Measurements from ENCODE around the gene MYH9. TPM values are rescaled to one million over a fixed set of nuclear protein-coding genes. Genes with fewer than 3 reads are reported as not detected.
A peak's percentile ranks its signal among the peaks of the same experiment; 100 is the strongest.

Gene MYH9
- total and polyA plus RNA-seq, 7 donors: 35.6 to 214 (median 92.0) TPM

- Histone ChIP-seq H3K9me3 (no peaks in the 10 kb centered on the region), H3K36me3 (ENCODE audit: insufficient read depth in 1 of 2, low read depth in 1 of 2) (peaks cover 0 to 82% of the 10 kb centered on the region in 2 donors), H3K4me1 (peaks cover 57% of the 10 kb centered on the region), H3K27ac (peak overlapping the region; percentile 86), H3K27me3 (ENCODE audit: insufficient read depth in 3 of 3, low read length in 2 of 3) (no peaks in the 10 kb centered on the region), H3K4me3 (peak overlapping the region; percentile 3)
- no peak for ATAC-seq
- DNase-seq: no peak
- intact Hi-C loops (cut with DNase I): no loop called here
- TF ChIP-seq, protein P1, sequence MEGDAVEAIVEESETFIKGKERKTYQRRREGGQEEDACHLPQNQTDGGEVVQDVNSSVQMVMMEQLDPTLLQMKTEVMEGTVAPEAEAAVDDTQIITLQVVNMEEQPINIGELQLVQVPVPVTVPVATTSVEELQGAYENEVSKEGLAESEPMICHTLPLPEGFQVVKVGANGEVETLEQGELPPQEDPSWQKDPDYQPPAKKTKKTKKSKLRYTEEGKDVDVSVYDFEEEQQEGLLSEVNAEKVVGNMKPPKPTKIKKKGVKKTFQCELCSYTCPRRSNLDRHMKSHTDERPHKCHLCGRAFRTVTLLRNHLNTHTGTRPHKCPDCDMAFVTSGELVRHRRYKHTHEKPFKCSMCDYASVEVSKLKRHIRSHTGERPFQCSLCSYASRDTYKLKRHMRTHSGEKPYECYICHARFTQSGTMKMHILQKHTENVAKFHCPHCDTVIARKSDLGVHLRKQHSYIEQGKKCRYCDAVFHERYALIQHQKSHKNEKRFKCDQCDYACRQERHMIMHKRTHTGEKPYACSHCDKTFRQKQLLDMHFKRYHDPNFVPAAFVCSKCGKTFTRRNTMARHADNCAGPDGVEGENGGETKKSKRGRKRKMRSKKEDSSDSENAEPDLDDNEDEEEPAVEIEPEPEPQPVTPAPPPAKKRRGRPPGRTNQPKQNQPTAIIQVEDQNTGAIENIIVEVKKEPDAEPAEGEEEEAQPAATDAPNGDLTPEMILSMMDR (IDR thresholded peaks at IDR 0.05): no peak
- WGBS, 3 donors: 71 to 80% (median 79%) methylated on average over 11 of the region's 11 CpGs
Observed at GRCh38 chr22:36324414-36324813, 63.4 kb downstream of the MYH9 start.

GRCh38 chr22:36323855-36324331 is 63.9 kb downstream of the MYH9 start:
- Histone ChIP-seq H3K4me3 (no peak overlapping the region), H3K27me3 (ENCODE audit: insufficient read depth in 3 of 3, low read length in 2 of 3) (no peaks in the 10 kb centered on the region), H3K36me3 (ENCODE audit: insufficient read depth in 1 of 2, low read depth in 1 of 2) (peaks cover 0 to 88% of the 10 kb centered on the region in 2 donors), H3K4me1 (peaks cover 52% of the 10 kb centered on the region), H3K9me3 (no peaks in the 10 kb centered on the region), H3K27ac (peak overlapping the region; percentile 86)
- intact Hi-C loops (cut with DNase I): no loop called here
- ATAC-seq (peak in 3 of 4 donors; percentile 18 to 31 (median 24)), DNase-seq (peak in 1 of 2 donors; percentile 73)
- WGBS, 3 donors: 44 to 62% (median 53%) methylated on average over 21 of the region's 21 CpGs
- TF ChIP-seq, protein P1 (IDR thresholded peaks at IDR 0.05): no peak

DNA sequence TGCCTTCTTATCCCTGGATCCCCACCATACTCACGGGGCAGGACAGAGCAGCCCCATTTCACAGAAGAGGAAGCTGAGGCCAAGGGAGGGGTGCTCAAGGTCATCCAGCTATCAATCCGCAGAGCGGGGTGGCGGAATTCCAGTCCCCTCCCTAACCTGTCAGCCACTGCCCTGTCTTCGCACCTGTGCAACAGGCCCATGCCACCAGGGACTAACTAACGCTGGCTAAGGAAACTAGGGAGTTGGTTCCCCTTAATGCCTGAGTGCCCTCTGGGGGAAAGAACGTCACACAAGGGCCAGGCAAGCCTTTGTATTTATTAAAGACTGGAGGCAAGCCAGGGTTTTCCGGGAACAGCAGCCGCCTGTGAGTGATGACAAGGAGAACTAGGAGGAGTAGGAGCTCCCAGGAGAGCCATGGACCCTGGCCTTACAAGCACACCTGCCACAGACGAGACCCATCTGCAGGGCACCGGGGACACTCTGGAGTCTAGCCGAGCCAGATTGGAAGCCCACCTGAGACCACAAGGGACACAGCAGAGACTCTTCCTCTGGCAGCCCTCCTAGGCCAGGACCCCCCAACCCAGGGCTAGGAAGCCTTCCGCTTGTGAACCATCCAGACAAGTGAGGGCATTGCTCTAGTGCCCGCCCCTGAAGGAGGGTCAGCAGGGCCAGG is 64.4 kb downstream of the MYH9 start:
- H3K27me3 ChIP-seq (ENCODE audit: insufficient read depth in 3 of 3, low read length in 2 of 3): no peaks in the 10 kb centered on the region
- TF ChIP-seq, protein P1 (IDR thresholded peaks at IDR 0.05): no peak
- intact Hi-C loops (cut with DNase I): no loop called here
- DNase-seq (peak in 1 of 2 donors; percentile 68), ATAC-seq (peak; percentile 12 to 65 (median 52))
- H3K36me3 ChIP-seq (ENCODE audit: insufficient read depth in 1 of 2, low read depth in 1 of 2): peaks cover 0 to 93% of the 10 kb centered on the region in 2 donors
- H3K9me3 ChIP-seq: no peaks in the 10 kb centered on the region
- peak overlapping the region; percentile 86 for H3K27ac ChIP-seq
- no peak overlapping the region for H3K4me3 ChIP-seq
- 54 to 57% (median 55%) methylated on average over 13 to 14 of the region's 14 CpGs for WGBS, 3 donors
- H3K4me1 ChIP-seq: peaks cover 48% of the 10 kb centered on the region

- peak overlapping the region; percentile 86 for H3K27ac ChIP-seq
- DNase-seq: no peak
- H3K4me1 ChIP-seq: peaks cover 48% of the 10 kb centered on the region
- ATAC-seq: no peak
- intact Hi-C loops (cut with DNase I): no loop called here
- 74 to 82% (median 80%) methylated on average over 11 of the region's 11 CpGs for WGBS, 3 donors
- H3K27me3 ChIP-seq (ENCODE audit: insufficient read depth in 3 of 3, low read length in 2 of 3): no peaks in the 10 kb centered on the region
- no peaks in the 10 kb centered on the region for H3K9me3 ChIP-seq
- TF ChIP-seq, protein P1 (IDR thresholded peaks at IDR 0.05): no peak
- no peak overlapping the region for H3K4me3 ChIP-seq
- peaks cover 0 to 100% of the 10 kb centered on the region in 2 donors for H3K36me3 ChIP-seq (ENCODE audit: insufficient read depth in 1 of 2, low read depth in 1 of 2)
Observed at GRCh38 chr22:36322602-36322915, 65.2 kb downstream of the MYH9 start.

All from psoas muscle (tissue), 8 donors.